ENCODE data around the gene NARF.
"Not testable (repeated sequence)": the region's sequence is repeated elsewhere in the genome, so short reads cannot be mapped to it uniquely, and the experiment has no call there.

The NARF gene

GRCh38 chr17:82447876-82448275, 10.7 kb upstream of the NARF start:
- no peak for DNase-seq

- no peak for DNase-seq
Measured at GRCh38 chr17:82449131-82449882, 9.2 kb upstream of the NARF start.

DNA sequence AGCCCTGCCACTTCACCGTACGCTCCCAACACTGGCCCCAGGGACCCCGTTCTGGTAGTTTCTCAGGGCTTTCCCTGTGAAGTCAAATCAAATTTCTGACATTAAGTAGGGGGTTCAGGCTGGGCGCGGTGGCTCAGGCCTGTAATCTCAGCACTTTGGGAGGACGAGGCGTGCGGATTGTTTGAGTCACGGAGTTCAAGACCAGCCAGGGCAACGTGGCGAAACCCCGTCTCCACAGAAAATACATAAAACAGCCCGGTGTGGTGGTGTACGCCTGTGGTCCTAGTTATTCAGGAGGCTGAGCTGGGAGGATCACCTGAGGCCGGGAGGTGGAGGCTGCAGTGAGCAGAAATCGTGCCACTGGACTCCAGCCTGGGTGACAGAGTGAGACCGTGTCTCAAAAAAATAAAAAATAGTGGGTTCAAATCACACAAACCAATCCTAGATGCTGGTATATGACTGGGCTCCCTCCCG, 8.6 kb upstream of the NARF start:
- DNase-seq: no peak

DNA sequence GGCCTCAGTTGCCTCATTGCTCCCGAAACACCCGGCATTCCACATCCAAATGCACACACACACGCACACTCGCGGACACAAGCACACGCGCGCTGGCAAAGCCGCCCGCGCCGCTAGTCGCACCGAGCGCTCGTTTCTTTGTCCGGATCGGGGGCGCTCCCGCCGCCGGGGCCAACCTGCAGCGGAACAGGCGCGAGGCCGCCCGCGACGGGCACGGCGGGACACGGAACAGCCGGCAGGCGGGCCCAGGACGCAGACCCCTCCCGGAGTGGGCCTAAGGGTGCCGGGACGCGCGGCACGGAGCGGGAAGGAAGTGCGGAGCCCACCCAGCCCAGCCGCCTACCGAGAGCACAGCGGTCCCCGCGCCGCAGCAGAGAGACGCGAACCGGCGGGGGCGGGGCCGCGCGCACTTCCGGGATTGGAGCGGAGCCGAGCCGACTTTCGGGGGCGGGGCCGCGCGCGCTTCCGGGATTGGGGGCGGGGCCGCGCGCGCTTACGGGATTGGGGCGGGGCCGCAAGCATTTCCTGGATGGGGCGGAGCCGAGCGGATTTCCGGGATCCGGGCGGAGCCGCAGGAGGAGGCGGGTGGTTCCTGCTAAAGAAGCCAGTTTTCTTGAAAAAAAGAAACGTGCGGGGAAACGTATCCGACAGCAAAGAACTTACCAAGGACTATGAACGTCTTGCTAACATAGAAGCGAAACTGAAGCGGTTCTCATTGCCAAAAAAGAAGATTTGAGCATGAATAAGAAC, 8.0 kb upstream of the NARF start, which contains the start of gene CYBC1:
Gene CYBC1 (minus strand): TSS at position 396 of the 750 bp plus-strand sequence. CDS start 1,498 bp downstream, outside the sequence.
- peak; percentile 35 for DNase-seq

- DNase-seq: no peak
Measured at GRCh38 chr17:82452162-82452561, 6.4 kb upstream of the NARF start.

DNA sequence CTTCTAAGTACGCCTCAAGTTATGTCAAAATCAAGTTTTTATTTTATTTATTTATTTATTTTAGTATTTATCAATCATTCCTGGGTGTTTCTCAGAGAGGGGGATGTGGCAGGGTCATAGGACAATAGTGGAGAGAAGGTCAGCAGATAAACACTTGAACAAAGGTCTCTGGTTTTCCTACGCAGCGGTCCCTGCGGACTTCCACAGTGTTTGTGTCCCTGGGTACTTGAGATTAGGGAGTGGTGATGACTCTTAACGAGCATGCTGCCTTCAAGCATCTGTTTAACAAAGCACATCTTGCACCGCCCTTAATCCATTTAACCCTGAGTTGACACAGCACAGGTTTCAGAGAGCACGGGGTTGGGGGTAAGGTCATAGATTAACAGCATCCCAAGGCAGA, 5.4 kb upstream of the NARF start:
- DNase-seq: not testable (repeated sequence)

- not testable (repeated sequence) for DNase-seq
Measured at GRCh38 chr17:82453706-82454105, 4.8 kb upstream of the NARF start.

DNA sequence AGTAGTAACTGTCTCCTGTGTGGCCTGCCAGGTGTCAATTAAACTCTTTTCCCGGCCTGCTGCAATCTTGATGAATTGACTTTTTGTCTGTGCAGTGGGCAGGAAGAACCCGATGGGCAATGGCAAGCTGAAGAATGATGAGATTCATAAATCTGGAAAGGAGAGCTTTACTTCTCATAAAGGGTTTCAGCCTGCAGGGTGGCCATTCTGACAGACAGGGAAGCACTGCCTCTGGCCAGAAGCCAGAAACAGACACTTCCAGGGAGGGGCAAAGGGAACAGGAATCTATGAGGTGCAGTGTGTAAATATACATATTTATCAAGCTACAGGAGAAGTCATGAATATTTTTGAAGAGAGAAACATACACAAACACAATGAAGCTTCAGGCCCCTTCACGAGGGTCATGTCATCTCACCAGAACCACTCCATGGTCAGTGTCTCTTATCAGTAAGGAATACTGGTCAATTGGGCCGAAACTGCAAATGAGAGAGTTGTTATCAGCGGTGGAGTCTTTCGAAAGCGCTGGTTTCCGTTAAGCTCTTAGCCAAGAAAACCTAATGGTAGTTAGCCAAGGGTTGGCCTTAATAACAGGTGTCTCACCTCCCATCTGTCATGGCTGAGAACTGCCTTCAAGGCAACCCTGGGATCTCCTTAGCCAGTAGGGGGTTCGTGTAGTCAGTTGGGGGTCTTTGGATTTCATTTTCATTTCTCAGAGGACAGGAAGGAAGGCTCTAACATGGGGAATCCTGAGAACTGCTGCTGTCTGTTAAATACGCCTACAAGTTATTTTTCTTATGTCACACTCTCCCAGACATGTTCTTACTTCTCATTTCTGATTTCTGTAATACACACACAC, 1.2 kb upstream of the NARF start:
- DNase-seq: no peak

GRCh38 chr17:82457929-82458178, 687 bp upstream of the NARF start:
- DNase-seq: peak; percentile 59

DNA sequence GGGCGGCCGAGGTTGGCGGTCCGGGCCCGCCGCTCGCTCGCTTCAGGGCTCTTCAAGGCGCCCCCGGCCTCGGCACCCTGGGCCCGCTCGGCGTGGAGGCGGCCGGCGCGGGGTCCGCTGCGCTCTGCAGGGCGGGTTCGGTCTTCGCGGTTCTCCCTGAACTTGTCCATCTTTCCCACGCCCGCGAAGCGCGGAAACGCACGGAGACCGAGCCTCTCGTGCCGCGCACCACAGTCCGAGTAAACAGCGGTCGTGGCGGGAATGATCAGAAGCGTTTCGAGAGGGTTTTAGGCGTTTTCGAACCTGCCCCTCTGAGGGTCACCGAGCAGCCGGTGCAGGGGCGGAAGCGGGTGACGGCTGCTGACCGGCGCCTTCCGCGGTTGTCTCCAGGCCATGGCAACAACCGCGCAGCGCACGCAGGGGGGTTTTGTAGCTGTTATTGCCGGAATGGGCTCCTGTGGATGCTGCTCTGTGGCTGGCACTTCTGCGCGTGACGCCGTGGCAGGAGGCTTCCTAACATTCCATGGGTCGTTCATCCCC, 414 bp downstream of the NARF start:
- DNase-seq: no peak

- not testable (repeated sequence) for DNase-seq
Measured at GRCh38 chr17:82459936-82460335, 1.4 kb downstream of the NARF start.

- peak; percentile 55 for DNase-seq
Measured at GRCh38 chr17:82461827-82462524, 3.4 kb downstream of the NARF start.

GRCh38 chr17:82463391-82463790, 4.8 kb downstream of the NARF start:
- no peak for DNase-seq

GRCh38 chr17:82463925-82464566, 5.5 kb downstream of the NARF start:
- no peak for DNase-seq

GRCh38 chr17:82464567-82464929, 6.0 kb downstream of the NARF start:
- DNase-seq: no peak

- DNase-seq: no peak
Measured at GRCh38 chr17:82465023-82465603, 6.6 kb downstream of the NARF start.

DNA sequence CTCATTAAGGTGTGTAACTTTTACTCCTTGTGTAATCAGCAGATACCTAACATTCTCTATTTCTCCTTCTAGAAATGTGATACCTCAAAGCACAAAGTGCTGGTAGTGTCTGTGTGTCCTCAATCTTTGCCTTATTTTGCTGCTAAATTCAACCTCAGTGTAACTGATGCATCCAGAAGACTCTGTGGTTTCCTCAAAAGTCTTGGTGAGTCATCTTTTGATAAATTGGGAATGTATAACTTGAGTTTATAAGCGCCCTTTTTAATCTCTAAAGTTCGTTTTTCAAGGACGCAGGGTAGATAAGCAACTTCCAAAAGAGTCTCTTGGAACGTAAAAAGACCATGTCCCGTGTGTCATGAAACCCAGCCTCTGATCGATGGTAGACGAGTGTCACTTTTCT, 10.2 kb downstream of the NARF start:
- DNase-seq: no peak

GRCh38 chr17:82470065-82470464, 11.5 kb downstream of the NARF start:
- no peak for DNase-seq

DNA sequence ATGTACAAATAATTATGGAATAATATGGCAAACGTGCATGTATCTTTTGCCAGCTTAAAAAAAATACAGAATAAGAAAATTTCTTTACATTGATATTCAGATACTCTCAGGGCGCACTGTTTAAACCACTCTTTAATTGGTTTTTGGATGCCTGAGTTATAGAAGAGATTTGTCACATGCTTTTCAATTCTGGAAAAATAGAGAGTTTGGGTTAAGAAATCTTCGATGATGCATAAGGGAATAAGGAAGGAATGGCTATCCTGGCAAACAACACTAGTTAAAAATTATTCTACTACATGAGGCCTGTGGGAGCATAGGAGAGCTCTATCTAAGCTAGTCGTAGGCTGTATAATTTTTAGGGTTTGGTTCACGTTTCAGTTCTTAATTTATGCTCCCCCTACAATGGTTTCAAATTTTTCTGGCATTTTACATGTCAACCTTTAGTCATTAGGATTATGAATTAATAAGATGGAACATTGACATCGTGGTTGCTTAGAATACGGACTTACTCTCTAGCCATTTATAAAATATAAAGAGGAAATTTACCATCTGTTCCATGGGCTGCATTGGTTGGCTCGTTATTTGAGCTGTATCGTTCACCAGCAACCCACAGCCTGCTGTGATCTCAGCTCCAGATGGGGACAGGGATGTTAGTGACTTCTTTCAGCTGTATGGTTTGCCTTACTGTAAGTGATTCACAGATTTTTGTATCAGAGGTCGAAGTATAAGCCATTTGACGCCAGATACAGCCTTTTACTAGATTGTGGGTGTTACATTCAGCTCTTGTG, 15.9 kb downstream of the NARF start:
- DNase-seq: no peak

DNA sequence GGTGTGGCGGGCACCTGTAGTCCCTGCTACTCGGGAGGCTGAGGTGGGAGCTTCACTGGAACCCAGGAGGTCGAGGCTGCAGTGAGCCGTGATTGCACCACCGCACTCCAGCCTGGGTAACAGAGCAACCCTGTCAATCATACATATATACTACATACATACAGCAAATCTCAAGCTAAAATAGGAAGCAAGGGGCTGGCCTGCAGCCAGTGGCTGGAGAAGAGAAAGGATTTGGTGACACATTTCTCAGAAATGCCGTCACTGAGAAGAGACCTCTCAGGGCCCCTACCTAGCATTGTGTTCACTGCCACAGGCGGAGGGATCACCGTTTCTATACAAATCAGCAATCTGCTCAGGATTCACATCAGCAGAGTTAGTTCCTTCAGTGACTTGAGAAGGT, 16.9 kb downstream of the NARF start:
- DNase-seq: no peak

DNA sequence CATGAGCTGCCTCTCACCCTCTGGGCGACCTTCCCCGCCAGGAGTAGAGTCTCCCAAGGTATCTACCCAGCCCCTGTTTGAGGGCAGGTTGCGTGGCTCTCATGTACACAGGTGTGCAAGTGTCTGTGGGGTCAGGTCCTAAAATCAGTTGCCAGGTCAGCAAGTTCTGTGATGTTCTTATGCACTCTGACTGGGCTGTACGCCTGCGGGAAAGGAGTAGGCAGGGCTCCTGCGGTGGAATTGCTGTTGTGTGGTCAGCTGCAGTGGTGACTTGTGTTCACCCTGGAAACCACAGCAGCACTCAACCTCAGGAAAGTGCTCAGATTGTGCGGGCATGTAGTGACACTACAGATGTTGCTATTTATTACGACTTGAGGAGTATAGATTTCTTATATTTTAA, 19.4 kb downstream of the NARF start:
- DNase-seq: no peak

All from NCI-H2029 treated with DMSO at 0.1 percent for 48 hours (cell line).